B cell (primary cell): ENCODE data around the gene HMCN1. TPM values are rescaled to one million over a fixed set of nuclear protein-coding genes. Genes with fewer than 3 reads are reported as not detected.

Experiments used
- ATAC-seq: fragments of 200-7000 bp; cut with Tn5 transposase; one replicate; pipeline ENCODE4 v1.10.0; 2021; ENCODE audit warnings: low read depth, mild to moderate bottlenecking, moderate number of reproducible peaks, moderate library complexity
- CTCF ChIA-PET: fragments of 350-600 bp; sonication (Branson Sonifier 250); formaldehyde crosslinking; loops from one replicate; lab custom pipeline; 2021; ENCODE audit warnings: antibody characterized with exemption, inconsistent platforms; lab: Charles Lee
- POLR2A ChIA-PET: fragments of 350-600 bp; sonication (Branson Sonifier 250); formaldehyde crosslinking; loops from one replicate; lab custom pipeline; 2021; ENCODE audit warnings: antibody characterized with exemption; lab: Charles Lee
- DNase-seq: peaks from one replicate; pipeline ENCODE4 v3.0.0; 2013
- H2AFZ ChIP-seq: 2 replicates; pipeline ENCODE4 v1.6.1; 2012; ENCODE audit warnings: mild to moderate bottlenecking, low read depth, low read length; ENCODE audit not compliant: insufficient read depth, poor library complexity, severe bottlenecking
- H3K27ac ChIP-seq, 2 donors: 1 replicate in 1 of 2; 2 replicates in 1 of 2; pipeline ENCODE4 v1.5.1; 2012 to 2013; ENCODE audit warnings: low read length in 2 of 2, mild to moderate bottlenecking in 2 of 2, moderate library complexity in 1 of 2
- H3K27me3 ChIP-seq, 4 experiments: fragments of 200-600 bp in 1 of 4; sonication (generic) in 1 of 4; replicated peaks in 1 of 4; 1 replicate in 2 of 4; 2 replicates in 2 of 4; pipeline versions ENCODE4 v1.6.1 to v1.7.0; 2013 to 2016; ENCODE audit warnings: low read length in 3 of 4, mild to moderate bottlenecking in 2 of 4, mixed read lengths in 1 of 4, moderate library complexity in 1 of 4; ENCODE audit not compliant: insufficient read depth in 4 of 4, control insufficient read depth in 3 of 4; ENCODE audit errors: control extremely low read depth in 1 of 4
- H3K36me3 ChIP-seq, 2 experiments: replicated peaks in 1 of 2; 1 replicate in 1 of 2; 2 replicates in 1 of 2; pipeline versions ENCODE4 v1.6.1 to v1.7.1; 2013; ENCODE audit warnings: low read length in 1 of 2; ENCODE audit not compliant: insufficient read depth in 2 of 2, control insufficient read depth in 1 of 2; ENCODE audit errors: control extremely low read depth in 1 of 2, extremely low read depth in 1 of 2
- H3K4me1 ChIP-seq, 2 donors: fragments of 200-600 bp in 1 of 2; sonication (generic) in 1 of 2; 1 replicate in 1 of 2; 2 replicates in 1 of 2; pipeline versions ENCODE4 v1.5.1 to v1.6.1; 2013 to 2017; ENCODE audit warnings: low read length in 2 of 2; ENCODE audit not compliant: control insufficient read depth in 2 of 2, insufficient read depth in 2 of 2
- H3K4me2 ChIP-seq: replicated peaks from 2 replicates; pipeline ENCODE3; 2012; ENCODE audit warnings: mild to moderate bottlenecking, low read depth, low read length; ENCODE audit not compliant: poor library complexity, severe bottlenecking
- H3K4me3 ChIP-seq, 5 experiments: fragments of 200-600 bp in 1 of 5; sonication (generic) in 1 of 5; 1 replicate in 3 of 5; 2 replicates in 2 of 5; pipeline versions ENCODE4 v1.5.1 to v1.7.0; 2011 to 2016; ENCODE audit warnings: low read length in 4 of 5, mild to moderate bottlenecking in 4 of 5, low read depth in 2 of 5, control low read depth in 1 of 5, moderate library complexity in 1 of 5; ENCODE audit not compliant: insufficient read depth in 1 of 5; ENCODE audit errors: control extremely low read depth in 1 of 5, extremely low read depth in 1 of 5
- H3K79me2 ChIP-seq: fragments of 200-600 bp; sonication (generic); one replicate; pipeline ENCODE4 v1.6.0; 2016; ENCODE audit warnings: low read length; ENCODE audit not compliant: control insufficient read depth, insufficient read depth
- H3K9ac ChIP-seq: fragments of 200-600 bp; sonication (generic); 2 replicates; pipeline ENCODE4 v1.6.1; 2017; ENCODE audit warnings: mild to moderate bottlenecking, low read length, moderate library complexity
- H3K9me3 ChIP-seq, 3 donors: one replicate each; pipeline versions ENCODE4 v1.6.1 to v1.7.1; 2013; ENCODE audit warnings: low read length in 2 of 3; ENCODE audit not compliant: control insufficient read depth in 2 of 3, insufficient read depth in 1 of 3; ENCODE audit errors: control extremely low read depth in 1 of 3
- H4K20me1 ChIP-seq: 2 replicates; pipeline ENCODE4 v1.6.0; 2012; ENCODE audit warnings: mild to moderate bottlenecking, low read length; ENCODE audit not compliant: insufficient read depth, control insufficient read depth, poor library complexity, severe bottlenecking
- H3K27ac Mint-ChIP-seq: one replicate; pipeline ENCODE4 v1.8.0; 2021; ENCODE audit warnings: mixed read lengths
- H3K27me3 Mint-ChIP-seq: one replicate; pipeline ENCODE4 v1.8.0; 2021; ENCODE audit warnings: mixed read lengths
- H3K4me1 Mint-ChIP-seq: one replicate; pipeline ENCODE4 v1.8.0; 2021; ENCODE audit warnings: mixed read lengths
- H3K4me3 Mint-ChIP-seq: one replicate; pipeline ENCODE4 v1.8.0; 2021; ENCODE audit warnings: mixed read lengths
- H3K9me3 Mint-ChIP-seq: one replicate; pipeline ENCODE4 v1.8.0; 2022; ENCODE audit warnings: mixed read lengths; ENCODE audit not compliant: insufficient read depth
- EZH2 ChIP-seq: IDR thresholded peaks from 2 replicates; pipeline ENCODE4 v1.6.1; 2012; ENCODE audit warnings: borderline replicate concordance, low read depth, mild to moderate bottlenecking, moderate library complexity, low read length; ENCODE audit not compliant: insufficient read depth, poor library complexity, severe bottlenecking
- WGBS: methylation state at CpG from one replicate; pipeline ENCODE4 v1.1.5; 2013; ENCODE audit warnings: missing lambda C conversion rate; ENCODE audit not compliant: insufficient coverage; 5-methylcytosine and 5-hydroxymethylcytosine counted together
- intact Hi-C: fragments of 100-400 bp; cut with micrococcal nuclease; formaldehyde crosslinking; loops from one replicate; pipeline ENCODE4 v1.10.0; 2022
- polyA plus RNA-seq: library from polyadenylated mRNA; depleted of rRNA; stranded (reverse); fragments of >200 nt; gene quantifications from 2 replicates; pipeline ENCODE4 v1.2.3, GENCODE V29; 2012
- total RNA-seq, 2 donors: library from RNA; stranded (reverse); fragments of 120-200 nt in 1 of 2; gene quantifications; 1 replicate in 1 of 2; 2 replicates in 1 of 2; pipeline versions ENCODE4 v1.2.3 to v1.2.4, GENCODE V29; 2013 to 2022
- TF ChIP-seq, protein P1 (sequence below): fragments of 200-600 bp; IDR thresholded peaks from one replicate; pipeline ENCODE4 v1.8.0; 2022; ENCODE audit warnings: antibody characterized with exemption, mild to moderate bottlenecking

HMCN1 gene
- total and polyA plus RNA-seq, 2 donors (not counting 1 experiment from before 2014, with no cell fraction given): not detected

DNA sequence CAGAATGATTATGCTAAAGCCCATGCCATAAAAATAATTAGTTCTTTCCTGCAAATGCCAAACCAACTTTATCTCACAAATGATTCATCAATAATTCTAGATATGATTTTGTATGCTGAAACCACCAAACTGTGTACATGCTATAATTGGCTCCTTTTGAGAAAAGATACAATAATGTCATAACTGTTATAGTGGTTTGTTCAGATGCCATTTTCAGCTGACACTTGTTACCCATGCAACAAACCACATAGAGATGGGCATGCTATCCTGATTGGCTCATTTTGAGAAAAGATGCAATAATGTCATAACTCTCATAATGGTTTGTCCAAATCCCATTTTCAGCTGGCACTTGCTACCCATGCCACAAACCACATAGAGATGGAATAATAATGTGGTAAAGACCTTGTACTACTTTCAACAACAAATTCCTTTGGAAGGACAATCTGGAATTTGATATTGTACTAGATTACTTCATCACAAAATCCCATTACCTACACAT is 357.1 kb downstream of the HMCN1 start:
- no peak overlapping the region for H3K9ac ChIP-seq
- H3K27ac ChIP-seq: no peak overlapping the region
- ChIA-PET CTCF (no interaction called here), POLR2A (no interaction called here)
- Mint-ChIP-seq H3K4me3 (no peak overlapping the region), H3K4me1 (no peaks in the 10 kb centered on the region), H3K27me3 (peaks cover 6% of the 10 kb centered on the region), H3K9me3 (no peaks in the 10 kb centered on the region), H3K27ac (no peak overlapping the region)
- no peak for TF ChIP-seq EZH2
- TF ChIP-seq, protein P1, sequence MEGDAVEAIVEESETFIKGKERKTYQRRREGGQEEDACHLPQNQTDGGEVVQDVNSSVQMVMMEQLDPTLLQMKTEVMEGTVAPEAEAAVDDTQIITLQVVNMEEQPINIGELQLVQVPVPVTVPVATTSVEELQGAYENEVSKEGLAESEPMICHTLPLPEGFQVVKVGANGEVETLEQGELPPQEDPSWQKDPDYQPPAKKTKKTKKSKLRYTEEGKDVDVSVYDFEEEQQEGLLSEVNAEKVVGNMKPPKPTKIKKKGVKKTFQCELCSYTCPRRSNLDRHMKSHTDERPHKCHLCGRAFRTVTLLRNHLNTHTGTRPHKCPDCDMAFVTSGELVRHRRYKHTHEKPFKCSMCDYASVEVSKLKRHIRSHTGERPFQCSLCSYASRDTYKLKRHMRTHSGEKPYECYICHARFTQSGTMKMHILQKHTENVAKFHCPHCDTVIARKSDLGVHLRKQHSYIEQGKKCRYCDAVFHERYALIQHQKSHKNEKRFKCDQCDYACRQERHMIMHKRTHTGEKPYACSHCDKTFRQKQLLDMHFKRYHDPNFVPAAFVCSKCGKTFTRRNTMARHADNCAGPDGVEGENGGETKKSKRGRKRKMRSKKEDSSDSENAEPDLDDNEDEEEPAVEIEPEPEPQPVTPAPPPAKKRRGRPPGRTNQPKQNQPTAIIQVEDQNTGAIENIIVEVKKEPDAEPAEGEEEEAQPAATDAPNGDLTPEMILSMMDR: no peak
- H3K9me3 ChIP-seq: no peaks in the 10 kb centered on the region
- no peaks in the 10 kb centered on the region for H3K27me3 ChIP-seq
- H3K4me2 ChIP-seq: no peak overlapping the region
- no peaks in the 10 kb centered on the region for H4K20me1 ChIP-seq
- no peaks in the 10 kb centered on the region for H3K4me1 ChIP-seq
- no peaks in the 10 kb centered on the region for H3K79me2 ChIP-seq
- intact Hi-C loops: no loop called here
- H3K4me3 ChIP-seq: no peak overlapping the region
- DNase-seq (no peak), ATAC-seq (no peak)
- no peaks in the 10 kb centered on the region for H3K36me3 ChIP-seq
- no peak overlapping the region for H2AFZ ChIP-seq

DNA sequence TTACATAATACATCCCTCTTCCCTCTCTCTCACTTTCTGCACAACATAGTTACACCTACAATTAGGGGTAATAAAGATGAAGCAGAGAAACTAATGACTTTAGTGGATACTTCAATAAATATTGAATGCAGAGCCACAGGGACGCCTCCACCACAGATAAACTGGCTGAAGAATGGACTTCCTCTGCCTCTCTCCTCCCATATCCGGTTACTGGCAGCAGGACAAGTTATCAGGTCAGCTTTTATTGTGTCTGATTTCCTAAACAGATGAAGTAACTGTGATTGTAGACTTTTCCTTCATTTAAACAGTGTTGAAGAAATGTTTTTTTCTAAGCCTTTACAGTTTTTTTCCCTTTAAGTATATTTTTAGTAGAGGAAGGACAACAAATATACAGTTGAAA is 359.2 kb downstream of the HMCN1 start:
- H3K4me3 ChIP-seq: no peak overlapping the region
- no peaks in the 10 kb centered on the region for H3K79me2 ChIP-seq
- intact Hi-C loops: no loop called here
- TF ChIP-seq, protein P1: no peak
- TF ChIP-seq EZH2: no peak
- no peaks in the 10 kb centered on the region for H3K9me3 ChIP-seq
- ChIA-PET CTCF (no interaction called here), POLR2A (no interaction called here)
- H3K36me3 ChIP-seq: no peaks in the 10 kb centered on the region
- no peak overlapping the region for H3K4me2 ChIP-seq
- H2AFZ ChIP-seq: no peak overlapping the region
- no peaks in the 10 kb centered on the region for H3K27me3 ChIP-seq
- ATAC-seq (no peak), DNase-seq (no peak)
- H3K9ac ChIP-seq: no peak overlapping the region
- no peak overlapping the region for H3K27ac Mint-ChIP-seq
- no peaks in the 10 kb centered on the region for H3K9me3 Mint-ChIP-seq
- no peaks in the 10 kb centered on the region for H4K20me1 ChIP-seq
- peaks cover 6% of the 10 kb centered on the region for H3K27me3 Mint-ChIP-seq
- H3K27ac ChIP-seq: no peak overlapping the region
- no peaks in the 10 kb centered on the region for H3K4me1 ChIP-seq
- no peak overlapping the region for H3K4me3 Mint-ChIP-seq
- H3K4me1 Mint-ChIP-seq: no peaks in the 10 kb centered on the region
- no CpG with 5 or more reads among the region's 2 CpGs for WGBS
